HK-2 (cell line): ENCODE measurements around the gene OTUD4.

ENCODE experiments used
- DNase-seq: peaks from one replicate; pipeline ENCODE4 v3.0.0-alpha.2; 2018; ENCODE audit not compliant: unreplicated experiment

The OTUD4 gene

GRCh38 chr4:145130788-145131399 lies 49.5 kb downstream of the OTUD4 start:
- no peak for DNase-seq

GRCh38 chr4:145130130-145130529 lies 50.3 kb downstream of the OTUD4 start:
- no peak for DNase-seq

- DNase-seq = no peak
These were observed 55.0 kb downstream of the OTUD4 start for GRCh38 chr4:145125396-145125795.

- DNase-seq = no peak
These were observed 72.3 kb downstream of the OTUD4 start for GRCh38 chr4:145108128-145108527.

GRCh38 chr4:145107126-145107525 lies 73.3 kb downstream of the OTUD4 start:
- DNase-seq = no peak

DNA sequence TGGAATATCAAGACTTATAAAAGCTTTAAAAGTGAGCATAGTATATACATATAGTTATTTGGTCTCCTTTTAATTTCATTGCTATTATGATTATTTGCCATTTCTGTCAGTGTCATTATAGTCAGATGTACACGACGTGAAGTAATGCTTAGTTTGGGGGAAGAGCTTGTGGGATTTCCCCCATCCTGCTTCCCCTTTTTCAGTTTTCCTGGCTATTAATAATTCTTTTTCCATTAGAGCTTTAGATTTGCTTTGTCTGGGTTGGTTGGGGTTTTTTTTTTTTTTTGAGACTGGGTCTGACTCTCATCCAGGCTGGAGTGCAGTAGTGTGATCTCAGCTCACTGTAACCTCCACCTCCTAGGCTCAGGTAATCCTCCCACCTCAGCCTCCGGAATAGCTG lies 76.9 kb downstream of the OTUD4 start:
- no peak for DNase-seq

DNA sequence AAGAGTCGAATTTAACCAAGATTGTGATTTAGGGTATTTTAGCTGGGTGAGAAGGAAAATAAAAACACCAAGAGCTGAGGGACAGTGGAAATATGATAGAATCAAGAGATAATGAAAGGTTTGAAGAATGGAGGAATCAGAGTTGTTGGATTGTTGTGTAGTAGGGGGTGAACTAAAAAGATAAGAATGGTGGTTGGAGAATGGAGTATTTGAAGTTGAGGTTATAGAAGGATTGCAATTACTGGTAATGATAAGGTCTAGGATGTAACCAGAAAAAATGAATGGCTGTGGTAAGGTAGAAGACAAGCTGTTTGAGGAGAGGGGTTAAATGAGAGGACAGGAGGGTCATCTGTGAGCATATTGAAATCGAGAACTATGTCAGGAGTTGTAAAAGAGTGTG lies 77.8 kb downstream of the OTUD4 start:
- DNase-seq = no peak

DNA sequence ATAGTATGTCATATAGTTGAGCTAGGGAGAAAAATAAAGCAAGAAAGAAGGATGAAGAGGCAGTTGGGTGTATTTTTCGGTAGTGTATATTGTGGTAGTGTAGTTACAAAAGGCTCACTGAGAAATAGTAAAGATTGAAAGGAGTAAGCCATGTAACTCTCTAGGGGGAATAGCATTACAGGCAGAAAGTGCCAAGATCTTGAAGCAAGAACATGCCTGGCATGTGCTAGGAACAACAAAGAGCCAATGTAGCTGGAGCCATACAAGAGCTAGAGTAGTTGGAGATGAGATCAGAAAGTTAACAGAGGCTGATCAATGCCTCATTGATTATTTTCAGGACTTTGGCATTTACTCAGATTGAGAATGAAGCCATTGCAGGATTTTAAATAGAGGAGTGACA lies 79.3 kb downstream of the OTUD4 start:
- DNase-seq = no peak

DNA sequence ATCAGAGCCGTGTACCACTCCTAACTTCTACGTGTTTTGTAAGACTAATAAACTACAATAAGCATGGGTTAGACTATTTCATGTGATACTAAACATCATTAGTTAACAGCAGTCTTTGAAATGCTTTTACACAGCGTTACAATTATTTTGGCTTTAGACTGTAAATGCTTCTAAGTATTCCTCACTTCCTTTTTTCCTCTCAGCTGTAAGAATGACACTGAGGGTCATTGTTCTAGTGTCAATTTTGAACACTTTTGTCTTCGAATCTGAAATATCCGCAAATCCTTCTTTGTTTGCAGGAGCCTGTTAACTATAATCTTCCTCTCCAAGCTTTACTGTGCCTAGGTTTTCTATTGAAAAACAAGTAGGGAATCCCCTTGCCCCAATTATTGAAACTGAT lies 80.7 kb downstream of the OTUD4 start:
- no peak for DNase-seq

- DNase-seq = peak; percentile 51
These were observed 81.7 kb downstream of the OTUD4 start for GRCh38 chr4:145098675-145099037.

DNA sequence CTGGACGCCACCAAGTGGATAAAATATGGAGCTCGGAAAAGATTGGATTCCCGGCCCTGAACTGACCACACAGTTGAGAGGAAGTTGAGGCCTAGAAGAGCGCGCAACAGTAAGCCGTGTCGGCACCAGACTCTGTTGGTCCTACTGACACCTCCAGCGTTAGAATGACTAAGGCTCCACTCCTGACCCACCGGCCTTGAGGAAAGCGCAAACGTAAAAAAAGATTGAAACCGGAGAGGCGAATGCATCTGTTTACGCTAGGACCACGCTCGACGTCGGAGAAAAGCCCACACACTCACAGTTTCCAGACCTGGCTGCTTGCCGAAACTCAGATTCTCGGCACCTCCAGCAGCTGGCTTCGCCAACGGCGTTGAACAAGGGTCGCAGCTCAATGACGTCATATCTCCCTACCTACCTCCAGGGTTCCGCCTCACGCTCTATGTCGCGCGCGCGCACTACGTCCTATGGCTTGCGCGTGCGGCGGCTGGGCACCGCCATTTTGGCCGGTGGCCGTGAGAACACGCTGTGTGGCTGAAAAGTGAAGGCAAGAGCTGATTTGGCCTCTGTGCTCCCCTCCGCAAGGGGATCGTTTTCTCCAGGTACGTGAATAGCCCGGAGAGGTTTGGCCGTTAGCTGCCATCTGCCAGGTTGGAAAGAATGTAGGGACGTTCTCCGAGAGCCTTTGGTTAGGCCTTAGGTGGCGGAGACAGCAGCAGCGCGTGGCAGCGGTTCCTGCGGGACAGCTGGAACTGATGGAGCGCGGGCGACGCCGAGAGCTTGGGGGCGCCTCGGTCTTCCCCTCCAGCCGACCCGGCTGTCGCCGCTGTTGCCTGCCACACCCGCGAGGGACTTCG lies 82.3 kb downstream of the OTUD4 start, which contains the start of the genes ABCE1 and ANAPC10:
Gene ABCE1, plus strand, starts transcription at position 491 of the 854 bp plus-strand sequence. CDS start 6,102 bp downstream, outside the sequence.
Gene ANAPC10, minus strand, starts transcription at position 376 of the 854 bp plus-strand sequence. CDS start 2,097 bp downstream, outside the sequence.
- DNase-seq = peak; percentile 93

- DNase-seq = no peak
These were observed 83.0 kb downstream of the OTUD4 start for GRCh38 chr4:145097331-145097820.

- DNase-seq = no peak
These were observed 86.8 kb downstream of the OTUD4 start for GRCh38 chr4:145093638-145094037.

DNA sequence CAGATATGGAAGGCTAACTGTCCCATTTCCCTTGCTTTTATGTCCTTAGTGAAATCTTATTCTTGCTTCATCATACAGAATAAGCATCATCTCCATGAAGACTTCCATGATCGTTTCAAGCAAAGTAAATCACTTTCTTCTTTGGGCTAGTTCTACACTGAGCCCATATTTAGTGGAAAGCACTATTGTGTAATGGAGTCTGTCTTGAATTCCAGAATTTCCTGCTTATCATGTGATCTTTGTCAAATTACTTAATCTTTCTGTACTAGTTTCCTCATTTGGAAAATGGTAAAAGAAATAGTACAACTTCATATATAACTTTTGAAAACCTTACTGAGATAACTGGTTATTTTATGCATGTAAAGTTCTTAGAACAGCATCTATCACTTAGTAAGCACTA lies 90.0 kb downstream of the OTUD4 start:
- DNase-seq = no peak

GRCh38 chr4:145083891-145084605 lies 96.3 kb downstream of the OTUD4 start:
- DNase-seq = peak; percentile 24
